Uterus (tissue), 2 donors: ENCODE results near the gene GET3.
A peak's percentile ranks its signal among the peaks of the same experiment; 100 is the strongest.

Experiments
- POLR2A ChIP-seq, 2 donors: fragments of 450-650 bp; IDR thresholded peaks; one replicate each; pipeline ENCODE4 v1.6.1; 2016; ENCODE audit warnings: antibody characterized with exemption in 2 of 2, mild to moderate bottlenecking in 1 of 2, moderate library complexity in 1 of 2
- TF ChIP-seq, protein P1 (sequence below), 4 experiments: fragments of 200-600 bp in 2 of 4; fragments of 450-650 bp in 2 of 4; sonication (generic) in 2 of 4; IDR thresholded peaks; one replicate each; pipeline ENCODE4 v1.5.1; 2016 to 2019; ENCODE audit warnings: antibody characterized with exemption in 4 of 4, mild to moderate bottlenecking in 2 of 4, moderate library complexity in 1 of 4

DNA sequence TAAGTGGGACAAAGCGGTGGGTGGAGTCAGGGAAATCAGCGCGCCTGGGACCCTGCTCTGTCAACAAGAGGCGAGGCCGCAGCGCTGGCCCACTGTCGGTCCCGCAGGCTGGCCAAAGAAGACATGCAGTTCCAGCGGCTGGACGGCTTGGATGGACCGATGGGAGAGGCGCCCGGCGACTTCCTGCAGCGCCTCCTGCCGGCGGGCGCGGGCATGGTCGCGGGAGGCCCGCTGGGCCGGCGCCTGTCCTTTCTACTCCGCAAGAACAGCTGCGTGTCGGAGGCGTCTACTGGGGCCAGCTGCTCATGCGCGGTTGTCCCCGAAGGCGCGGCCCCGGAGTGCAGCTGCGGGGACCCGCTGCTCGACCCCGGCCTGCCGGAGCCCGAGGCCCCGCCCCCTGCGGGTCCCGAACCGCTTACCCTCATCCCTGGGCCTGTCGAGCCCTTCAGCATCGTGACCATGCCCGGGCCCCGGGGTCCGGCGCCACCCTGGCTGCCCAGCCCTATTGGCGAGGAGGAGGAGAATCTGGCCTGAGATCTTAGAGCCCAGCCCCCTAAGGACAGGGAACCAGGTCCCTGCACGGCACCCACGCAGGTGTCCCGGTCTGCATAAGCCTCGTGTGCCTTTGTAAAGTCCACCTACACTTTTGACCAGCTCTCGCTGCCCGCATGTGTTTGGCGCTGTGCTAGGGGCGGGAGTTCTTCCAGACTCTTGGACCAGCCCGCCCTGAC, 20.4 kb downstream of the GET3 start:
- TF ChIP-seq, protein P1, sequence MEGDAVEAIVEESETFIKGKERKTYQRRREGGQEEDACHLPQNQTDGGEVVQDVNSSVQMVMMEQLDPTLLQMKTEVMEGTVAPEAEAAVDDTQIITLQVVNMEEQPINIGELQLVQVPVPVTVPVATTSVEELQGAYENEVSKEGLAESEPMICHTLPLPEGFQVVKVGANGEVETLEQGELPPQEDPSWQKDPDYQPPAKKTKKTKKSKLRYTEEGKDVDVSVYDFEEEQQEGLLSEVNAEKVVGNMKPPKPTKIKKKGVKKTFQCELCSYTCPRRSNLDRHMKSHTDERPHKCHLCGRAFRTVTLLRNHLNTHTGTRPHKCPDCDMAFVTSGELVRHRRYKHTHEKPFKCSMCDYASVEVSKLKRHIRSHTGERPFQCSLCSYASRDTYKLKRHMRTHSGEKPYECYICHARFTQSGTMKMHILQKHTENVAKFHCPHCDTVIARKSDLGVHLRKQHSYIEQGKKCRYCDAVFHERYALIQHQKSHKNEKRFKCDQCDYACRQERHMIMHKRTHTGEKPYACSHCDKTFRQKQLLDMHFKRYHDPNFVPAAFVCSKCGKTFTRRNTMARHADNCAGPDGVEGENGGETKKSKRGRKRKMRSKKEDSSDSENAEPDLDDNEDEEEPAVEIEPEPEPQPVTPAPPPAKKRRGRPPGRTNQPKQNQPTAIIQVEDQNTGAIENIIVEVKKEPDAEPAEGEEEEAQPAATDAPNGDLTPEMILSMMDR (IDR thresholded peaks at IDR 0.05), result peak; percentile 55 to 83 (median 80)
- no peak for TF ChIP-seq POLR2A (IDR thresholded peaks at IDR 0.05)
